DLD1 (cell line): ENCODE measurements around the gene C1orf226.
"Not testable (repeated sequence)": the region's sequence is repeated elsewhere in the genome, so short reads cannot be mapped to it uniquely, and the experiment has no call there.

Experiments used
- in situ Hi-C: cut with HindIII; loops from 2 replicates; pipeline ENCODE4 v1.10.0; 2017; ENCODE audit warnings: low sequenced_read_pairs

The C1orf226 gene, protein sequence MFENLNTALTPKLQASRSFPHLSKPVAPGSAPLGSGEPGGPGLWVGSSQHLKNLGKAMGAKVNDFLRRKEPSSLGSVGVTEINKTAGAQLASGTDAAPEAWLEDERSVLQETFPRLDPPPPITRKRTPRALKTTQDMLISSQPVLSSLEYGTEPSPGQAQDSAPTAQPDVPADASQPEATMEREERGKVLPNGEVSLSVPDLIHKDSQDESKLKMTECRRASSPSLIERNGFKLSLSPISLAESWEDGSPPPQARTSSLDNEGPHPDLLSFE

DNA sequence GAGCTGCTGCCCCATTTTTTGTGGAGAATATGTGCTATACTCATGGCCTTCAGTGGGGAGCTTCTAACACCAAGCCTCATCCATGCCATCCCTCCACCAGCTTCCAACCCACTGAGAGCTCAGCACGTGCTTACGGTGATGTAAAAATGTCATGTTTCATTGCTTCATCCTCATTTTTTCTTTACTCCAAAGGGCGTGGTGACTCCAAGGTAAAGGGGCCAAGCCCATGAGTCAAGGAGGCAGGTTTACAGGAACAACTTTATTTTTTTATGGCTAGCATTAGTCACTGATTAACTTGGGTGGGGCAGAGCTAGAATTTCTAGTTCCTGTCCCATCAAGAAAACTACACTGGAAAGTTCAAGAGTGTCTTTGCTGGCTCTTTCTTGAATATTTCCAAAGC, at the start of gene C1orf226:
TSS of gene C1orf226 (plus strand) at position 346 of the 400 bp plus-strand sequence. CDS start 174 bp downstream, outside the sequence.
- in situ Hi-C loops = loop anchor here (10.0 to 25.0 kb wide), 2 partner anchors 169 to 337 kb away; no protein-coding TSS in a partner anchor

DNA sequence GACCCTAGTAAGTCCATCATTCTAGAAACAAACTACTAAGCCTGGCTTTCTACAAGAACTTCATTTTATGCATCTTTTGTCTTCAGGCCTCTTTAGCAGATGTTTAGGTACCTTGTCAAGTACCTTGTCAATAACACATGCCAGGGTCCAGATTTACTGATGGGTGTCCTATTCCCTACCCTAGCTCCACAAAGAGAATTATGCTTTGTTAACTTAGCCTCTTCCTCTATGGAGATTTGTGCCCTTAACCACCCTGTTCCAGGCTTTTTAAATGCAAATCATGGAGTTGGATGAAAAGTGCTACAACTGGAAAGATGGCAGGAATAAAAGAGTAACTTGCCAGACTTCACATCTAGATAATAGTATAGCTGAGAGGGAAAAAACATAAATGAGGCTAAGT, 47.5 kb upstream of the C1orf226 start:
- in situ Hi-C loops = no loop called here

DNA sequence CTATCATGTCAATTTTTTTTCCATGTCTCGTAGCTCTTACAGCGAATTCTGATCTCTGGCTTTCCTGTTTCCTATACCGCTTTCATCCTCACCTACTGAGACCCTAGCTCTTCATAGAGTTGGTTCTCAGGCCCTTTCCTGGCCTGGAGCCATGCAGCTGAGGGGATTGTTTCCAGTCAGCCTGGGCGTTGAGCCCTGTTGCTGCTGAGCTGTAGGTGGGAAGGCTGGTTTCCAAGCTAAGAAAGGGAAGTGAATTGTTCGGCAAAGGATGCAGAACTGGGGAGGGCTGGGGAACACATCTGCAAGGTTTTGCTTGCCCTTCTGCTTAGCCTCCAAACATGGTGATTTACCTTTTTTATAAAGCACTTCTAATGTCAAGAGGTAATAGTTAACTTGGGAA, 46.4 kb upstream of the C1orf226 start:
- in situ Hi-C loops = no loop called here

DNA sequence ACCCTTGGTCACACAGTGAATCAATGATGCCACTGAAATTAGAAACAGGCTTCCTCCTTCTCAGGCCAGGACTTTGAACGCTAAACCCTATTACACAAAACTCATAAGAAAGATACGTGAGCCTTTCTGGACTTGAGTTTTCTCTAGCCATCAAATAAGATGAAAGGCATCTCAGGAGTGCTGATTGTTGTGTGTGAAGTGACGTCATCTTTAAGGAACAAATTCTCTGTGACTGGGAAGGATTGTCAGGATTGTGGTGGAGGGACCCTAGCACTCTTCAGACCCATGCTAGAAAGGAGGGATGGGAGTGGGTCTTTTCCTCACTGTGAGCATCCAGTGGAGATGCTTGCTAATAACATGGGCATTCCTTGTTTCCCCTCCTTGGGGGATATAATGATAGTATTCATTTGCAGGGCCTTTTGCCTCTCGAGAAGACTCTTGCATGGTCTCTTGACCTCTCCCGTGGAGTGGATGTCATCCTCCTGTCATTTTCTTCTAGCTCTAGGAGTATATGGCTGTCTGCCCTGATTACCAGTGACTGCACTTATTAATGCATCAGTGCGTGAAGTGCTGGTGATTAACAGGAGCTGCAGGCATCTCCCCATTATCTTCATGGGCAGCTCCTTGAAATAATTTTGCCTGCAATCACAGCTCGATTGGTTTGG, 44.8 kb upstream of the C1orf226 start:
- in situ Hi-C loops = no loop called here

DNA sequence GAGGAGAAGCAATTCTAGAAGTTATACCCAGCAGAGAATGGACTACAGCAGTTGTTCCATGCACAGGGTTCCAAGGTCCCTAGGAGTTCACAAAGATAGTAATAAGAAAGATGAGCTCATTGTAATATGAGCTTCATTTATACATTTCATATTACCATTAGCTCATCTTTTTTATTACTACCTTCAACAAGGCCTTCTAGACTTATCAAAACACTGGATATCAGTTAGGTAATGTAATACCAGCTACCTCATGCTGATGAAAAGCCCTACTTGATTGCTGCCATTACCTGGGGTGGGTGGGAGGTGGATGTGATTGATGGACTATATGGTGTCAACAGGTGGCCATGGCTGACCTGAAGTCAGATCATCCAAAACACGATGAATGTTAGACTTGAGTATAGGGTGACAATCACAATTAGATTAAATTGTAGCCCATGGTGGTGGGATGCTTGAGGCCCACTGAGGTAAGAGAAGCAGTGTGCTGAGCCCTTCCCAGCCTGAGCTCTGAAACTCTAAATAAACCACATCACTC, 39.0 kb upstream of the C1orf226 start:
- in situ Hi-C loops = no loop called here

DNA sequence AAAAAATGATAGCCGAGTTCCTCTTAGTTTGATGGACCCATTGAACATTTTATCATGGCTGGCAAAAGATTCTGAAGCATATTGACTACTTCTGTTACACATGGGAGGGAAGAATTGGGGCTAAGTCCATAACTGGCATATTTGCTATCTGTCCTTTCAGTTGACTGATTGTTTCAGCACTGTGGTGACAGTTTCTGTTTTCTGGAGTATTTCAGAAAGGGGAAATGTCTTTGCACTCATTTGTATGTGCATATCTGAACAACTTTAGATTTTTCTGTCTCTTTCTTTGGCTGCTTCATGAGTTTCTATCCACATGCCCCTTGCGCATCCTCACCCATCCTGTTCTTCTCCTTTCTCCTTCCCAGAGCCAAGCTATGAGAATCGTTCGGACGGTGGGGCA, 38.1 kb upstream of the C1orf226 start:
- in situ Hi-C loops = no loop called here

DNA sequence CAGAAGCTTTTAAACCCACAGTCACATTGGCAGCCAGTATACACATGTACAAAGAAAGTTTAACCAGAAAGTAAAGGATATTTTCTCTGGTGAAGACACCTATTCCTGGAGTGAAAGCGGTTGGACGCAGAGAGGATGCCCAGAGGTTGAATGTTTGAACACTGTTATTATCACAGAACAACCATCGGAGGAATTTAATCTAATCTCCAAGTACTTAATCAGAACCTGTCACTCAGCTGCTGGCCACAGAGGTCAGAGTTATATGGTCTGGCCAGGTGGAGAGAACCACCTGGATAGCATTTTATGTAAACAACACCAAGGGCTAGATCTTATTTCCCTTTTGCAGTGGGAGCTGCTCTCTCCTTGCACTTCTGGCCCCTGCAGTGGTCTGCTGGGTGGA, 34.2 kb upstream of the C1orf226 start:
- in situ Hi-C loops = no loop called here

DNA sequence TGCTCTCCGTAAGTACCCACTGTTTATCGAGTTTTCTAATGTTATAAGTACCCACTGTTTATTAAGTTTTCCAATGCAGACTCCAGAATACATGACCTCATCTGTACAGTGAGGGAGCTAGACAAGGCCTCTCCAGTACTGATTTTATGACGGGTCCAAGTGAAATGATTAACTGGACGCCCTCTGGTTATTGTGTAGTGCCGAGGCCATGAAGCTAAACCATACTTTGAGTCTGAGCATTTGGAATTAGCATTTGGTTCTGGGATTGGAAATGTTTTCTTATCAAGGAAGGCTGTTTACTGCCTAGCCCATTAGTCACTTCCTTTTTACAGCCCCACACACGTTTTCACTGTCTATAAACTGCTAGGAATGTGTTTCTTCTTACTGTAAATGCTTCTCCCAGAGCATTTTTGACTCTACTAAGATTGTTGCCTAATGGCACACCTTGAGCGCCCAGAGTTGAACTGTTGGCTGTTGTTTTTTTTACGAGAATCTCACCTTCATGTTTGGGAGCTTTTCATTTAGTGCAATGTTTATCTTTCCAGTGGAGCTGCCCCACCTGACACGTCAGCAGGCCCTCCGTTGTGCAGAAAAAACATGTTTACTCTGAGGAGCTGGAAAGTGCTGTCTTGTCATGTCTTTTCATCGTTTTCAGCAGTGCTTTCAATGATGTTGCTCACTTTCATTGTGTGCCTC, 31.7 kb upstream of the C1orf226 start:
- in situ Hi-C loops = no loop called here

DNA sequence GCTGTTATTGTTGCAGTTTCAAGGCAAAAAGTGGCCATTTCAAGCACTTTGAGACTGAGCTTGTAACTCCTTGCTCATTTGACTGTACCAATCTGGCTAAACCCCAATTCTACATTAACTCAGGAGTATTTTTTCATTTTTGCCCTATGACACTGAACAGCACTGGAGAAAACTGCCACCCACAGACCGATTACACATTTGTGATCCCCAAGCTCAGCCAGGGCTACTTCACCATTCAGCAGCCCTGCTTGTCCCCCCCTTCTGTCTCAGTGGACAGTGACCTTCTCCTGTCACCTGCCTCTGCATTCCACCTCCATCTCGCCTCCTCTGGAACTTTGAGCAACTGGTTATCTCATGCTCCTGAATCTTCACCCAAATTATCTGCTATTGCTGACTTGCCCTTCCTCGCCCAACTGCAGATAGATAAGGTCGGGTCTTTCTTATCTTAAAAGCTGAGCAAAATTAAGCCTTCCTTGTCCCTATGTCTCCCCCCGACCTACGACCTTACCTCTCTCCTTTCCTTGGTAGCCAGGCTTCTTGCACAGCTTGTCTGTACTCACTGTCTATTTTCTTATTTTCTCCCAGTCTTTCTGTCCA, 30.2 kb upstream of the C1orf226 start:
- in situ Hi-C loops = no loop called here

DNA sequence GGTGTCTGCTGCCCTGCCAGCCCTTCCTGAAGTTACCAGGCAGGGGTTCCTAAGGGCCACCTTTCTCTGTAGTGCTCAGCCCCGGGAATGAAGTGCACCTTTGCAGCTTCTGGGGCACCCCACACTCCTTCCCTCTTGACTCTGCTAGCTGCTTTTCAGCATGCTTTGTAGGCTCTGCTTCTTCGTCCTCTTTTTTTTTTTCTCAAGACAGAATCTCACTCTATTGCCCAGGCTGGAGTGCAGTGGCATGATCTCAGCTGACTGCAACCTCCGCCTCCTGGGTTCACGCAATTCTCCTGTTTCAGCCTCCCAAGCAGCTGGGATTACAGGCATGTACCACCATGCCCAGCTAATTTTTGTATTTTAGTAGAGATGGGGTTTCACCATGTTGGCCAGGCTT, 29.7 kb upstream of the C1orf226 start:
- in situ Hi-C loops = not testable (repeated sequence)

DNA sequence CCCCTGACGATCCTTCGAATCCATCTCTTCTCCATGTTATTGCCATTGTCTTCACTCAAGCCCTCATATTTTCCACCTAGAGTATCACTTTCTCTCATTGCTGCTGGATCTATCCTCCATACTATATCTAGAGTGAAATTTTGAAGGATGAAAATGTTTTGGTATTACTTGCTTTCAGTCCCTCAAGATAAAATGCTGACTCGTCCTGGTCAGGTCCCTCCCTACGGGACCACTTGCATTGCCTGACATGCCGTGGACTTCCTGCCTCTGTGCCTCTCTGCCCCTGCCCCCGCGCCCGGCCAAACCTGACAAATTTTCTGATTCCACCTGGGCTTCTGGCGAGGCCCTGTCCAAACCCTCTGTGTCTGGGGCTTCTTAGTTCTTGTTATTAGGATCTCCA, 28.4 kb upstream of the C1orf226 start:
- in situ Hi-C loops = no loop called here

DNA sequence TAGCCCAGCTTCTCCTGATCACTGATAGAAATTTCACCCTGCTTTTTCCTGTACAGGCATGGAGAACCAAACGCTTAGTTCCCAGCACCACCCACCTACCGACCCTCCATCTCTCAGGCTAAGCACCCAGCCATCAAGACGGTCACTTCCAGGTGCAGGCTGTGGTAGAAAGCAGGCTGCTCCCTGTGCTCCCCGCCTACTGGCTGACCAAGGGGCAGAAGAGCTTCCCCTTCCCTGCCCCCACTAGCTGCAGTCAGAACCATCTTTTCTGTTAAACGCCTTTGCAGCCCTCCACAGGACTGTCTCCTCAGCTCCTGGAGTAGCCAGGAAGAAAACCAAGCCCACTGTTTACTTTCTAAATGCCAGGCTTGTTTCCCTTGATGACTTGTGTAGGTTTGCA, 27.8 kb upstream of the C1orf226 start:
- in situ Hi-C loops = no loop called here

DNA sequence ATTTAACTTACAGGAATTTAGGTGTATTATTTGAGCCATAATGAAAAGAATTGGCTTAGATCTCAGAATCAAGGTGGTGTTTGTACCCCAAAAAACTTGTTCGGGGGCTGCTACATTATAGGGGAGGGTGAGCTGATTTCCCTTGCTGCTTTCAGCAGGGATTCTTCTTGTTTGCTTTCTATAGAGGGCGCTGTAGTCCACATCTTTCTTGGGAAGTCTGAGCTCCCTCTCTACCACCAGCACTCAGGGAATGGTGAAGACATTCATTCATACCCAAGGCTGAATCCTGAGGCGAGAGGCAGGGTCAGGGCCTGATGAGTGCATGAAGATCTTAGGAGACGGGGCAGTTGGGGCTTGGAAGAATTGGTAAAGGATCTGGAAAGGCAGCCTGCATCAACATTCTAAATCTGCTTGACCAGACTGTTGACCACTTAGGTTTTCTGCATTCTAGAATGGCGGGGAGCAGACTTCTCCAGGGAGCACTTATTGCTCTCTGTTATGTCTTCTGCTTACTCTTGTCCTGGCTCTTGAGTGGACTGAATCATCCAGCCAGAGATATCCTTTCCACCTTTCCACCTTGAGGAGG, 23.8 kb upstream of the C1orf226 start:
- in situ Hi-C loops = no loop called here

DNA sequence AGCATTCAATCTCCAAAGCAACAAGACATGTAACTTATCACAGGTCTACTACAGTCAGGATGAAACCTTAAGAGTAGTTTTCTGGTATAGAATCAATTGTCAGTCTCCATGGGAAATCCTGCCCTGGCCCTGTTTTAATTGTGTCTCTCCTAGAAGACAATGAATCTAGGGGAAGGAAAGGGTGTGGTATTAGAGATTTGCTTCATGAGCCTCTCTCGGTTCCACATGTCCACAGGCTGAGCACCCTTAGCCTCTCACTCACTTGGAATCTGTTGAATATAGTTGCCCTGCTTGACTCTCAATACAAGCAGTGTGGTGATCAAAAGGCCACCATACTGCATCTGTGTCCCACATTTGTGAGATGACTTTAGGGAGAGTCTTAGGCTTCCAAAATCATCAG, 22.6 kb upstream of the C1orf226 start:
- in situ Hi-C loops = no loop called here

DNA sequence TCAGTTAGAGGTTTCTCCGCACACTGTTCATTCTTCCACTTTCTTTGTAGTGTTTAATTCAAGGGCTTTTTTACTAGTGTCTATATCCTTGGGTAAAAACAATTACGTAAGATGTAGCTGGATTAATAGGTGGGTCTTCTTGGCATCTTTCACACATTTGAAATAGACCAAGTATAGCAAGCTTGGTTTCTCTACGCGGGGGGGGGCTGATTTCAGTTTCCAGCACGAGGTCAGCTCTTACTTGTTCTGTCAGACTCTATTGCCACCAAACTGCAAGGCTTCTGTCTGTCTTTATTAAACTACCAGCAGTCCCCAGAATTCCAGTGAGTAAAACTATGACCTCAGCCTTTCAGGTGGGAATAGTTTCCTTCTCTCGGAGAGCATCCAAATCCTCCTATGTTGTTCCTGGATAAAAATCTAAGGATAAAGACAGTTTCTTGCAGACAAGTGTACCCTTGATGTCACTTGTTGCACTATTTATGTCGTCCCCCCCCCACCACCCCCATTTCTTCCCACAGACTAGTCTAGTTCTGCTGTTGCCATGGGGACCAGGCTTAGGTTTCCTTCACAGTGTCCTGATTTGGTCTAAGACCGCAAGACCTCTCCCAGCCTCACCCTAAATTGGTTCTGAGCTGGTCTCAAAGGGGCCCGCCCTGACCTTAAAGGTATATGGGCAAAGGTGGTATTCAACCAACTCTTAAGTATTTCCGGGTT, 21.8 kb upstream of the C1orf226 start:
- in situ Hi-C loops = no loop called here

DNA sequence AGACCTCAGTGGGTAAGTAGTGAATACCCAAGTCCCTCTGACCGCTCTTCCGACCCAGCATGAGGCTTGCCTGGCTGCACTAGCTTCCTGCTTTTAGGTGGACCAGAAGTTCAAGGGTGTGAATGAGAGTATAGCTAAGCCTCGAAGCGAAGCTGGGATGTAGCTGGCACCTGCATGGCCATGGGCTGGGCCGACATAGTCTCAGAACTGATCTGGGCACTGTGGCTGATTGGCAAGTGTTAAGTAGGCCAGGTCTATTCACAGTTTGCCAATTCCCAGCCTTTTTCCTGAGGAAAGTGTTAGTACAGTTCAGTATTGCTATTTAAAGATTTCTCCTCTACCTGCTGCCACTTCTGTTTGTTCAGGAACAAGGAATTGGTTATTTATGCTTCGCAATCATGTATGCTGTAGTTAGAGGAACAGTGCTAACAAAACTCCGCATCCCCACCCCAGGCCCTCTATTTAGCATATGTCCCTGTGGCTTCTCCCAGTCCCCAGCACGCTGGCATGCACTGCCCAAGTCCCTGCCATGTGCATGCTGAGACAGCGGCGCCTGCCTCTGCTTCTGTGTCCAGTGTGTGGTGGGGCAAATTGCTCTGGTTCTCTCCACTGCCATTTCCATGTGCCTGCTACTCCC, 21.2 kb upstream of the C1orf226 start:
- in situ Hi-C loops = no loop called here

DNA sequence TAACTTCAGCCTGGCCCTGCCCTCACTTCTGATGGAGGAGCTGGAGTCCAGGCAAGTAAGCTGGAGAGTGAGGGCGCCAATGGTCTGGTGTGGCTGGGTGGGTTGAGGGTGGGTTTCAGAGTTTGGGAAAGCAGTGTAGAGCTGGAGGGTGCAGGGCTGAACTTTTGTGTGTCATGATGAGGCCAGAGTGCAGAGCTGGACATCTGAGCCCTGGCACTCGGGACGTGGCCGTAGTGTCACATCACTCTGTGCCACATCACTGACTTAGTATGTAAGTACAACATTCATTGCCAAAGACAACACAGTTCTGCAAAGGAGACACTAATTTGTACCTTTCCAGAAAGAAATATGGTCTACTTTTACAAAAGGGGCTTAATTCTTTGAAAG, 20.7 kb upstream of the C1orf226 start:
- in situ Hi-C loops = no loop called here

DNA sequence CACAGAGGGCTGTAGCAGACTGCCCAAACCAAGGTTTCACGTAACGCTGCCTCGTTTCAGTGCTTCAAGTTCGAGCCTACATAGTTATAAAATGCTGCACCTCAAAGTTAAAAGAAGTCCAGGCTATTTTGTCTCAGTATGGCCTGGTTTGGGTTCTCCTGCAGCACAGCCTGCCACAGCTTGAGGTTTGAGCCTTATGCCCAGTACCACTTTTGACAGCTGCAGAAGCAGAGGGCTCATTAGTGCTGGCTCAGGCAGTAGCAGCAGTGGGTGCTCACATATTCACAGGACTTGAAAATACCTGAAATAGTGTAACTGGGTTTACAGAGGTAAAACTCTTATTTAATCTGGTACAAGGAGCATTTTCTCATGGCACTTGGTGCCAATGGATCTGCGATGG, 20.2 kb upstream of the C1orf226 start:
- in situ Hi-C loops = no loop called here

DNA sequence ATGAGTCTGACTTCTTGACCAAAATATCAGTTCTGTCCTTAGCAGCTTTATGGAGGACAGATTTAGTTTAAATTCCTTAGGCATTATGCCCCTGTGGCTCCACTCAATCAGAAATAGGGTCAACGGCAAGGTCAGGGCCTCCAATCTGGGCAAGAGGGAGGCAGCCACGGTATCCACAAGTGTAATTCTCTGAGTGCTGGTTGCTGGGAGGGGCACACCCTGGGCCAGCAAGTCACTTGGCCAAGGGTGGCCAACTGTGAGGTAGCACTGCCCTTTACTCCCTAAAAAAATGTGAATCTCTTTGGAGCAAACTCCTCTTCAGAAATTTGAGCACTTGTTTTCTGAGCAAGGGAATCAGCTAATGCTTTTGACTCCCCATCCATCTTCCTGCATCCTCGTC, 17.7 kb upstream of the C1orf226 start:
- in situ Hi-C loops = no loop called here

DNA sequence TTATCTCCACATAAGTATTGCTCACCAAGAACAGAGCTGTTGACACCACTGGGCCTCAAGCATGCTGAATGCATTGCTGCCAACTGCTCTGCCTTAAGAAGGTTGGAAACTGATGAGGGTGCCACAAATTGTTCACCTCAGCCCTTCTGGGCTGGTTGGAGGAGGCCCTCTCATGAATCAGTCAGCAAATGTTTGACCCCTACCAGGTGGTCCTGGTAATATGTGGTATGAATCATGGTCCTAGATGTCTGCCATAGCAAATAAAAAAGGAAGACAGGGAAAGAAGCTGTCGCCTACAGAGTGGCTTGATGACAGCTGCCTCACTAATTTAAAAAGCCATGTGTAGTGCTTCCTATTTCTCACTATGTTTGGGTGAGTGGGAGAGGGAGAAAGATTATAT, 17.0 kb upstream of the C1orf226 start:
- in situ Hi-C loops = no loop called here
